Stimulated activated memory B cell treated with anti-CD40 and anti-IgM and Interleukin-4, amounts not matched to agents 10 μg/mL and 1 μg/mL and 100 μg/mL, for 72 hours (primary cell): Measurements from ENCODE around the gene FHIT.

ENCODE experiments used
- ATAC-seq: fragments of 150-1000 bp; cut with Tn5 transposase; 2 replicates; pipeline ENCODE4 v1.10.0; 2021
- H3K27ac Mint-ChIP-seq: one replicate; pipeline ENCODE4 v1.8.0; 2022; ENCODE audit warnings: mild to moderate bottlenecking, mixed read lengths
- H3K27me3 Mint-ChIP-seq: one replicate; pipeline ENCODE4 v1.8.0; 2022; ENCODE audit warnings: mixed read lengths
- H3K36me3 Mint-ChIP-seq: one replicate; pipeline ENCODE4 v1.8.0; 2022; ENCODE audit warnings: mixed read lengths
- H3K4me1 Mint-ChIP-seq: one replicate; pipeline ENCODE4 v1.8.0; 2022; ENCODE audit warnings: mixed read lengths
- H3K4me3 Mint-ChIP-seq: one replicate; pipeline ENCODE4 v1.8.0; 2022; ENCODE audit warnings: mild to moderate bottlenecking, moderate library complexity, mixed read lengths
- H3K9me3 Mint-ChIP-seq: one replicate; pipeline ENCODE4 v1.8.0; 2022; ENCODE audit warnings: mixed read lengths

FHIT gene

GRCh38 chr3:60065227-60065868 lies 1185.9 kb downstream of the FHIT start:
- H3K36me3 Mint-ChIP-seq: no peaks in the 10 kb centered on the region
- no peak overlapping the region for H3K27ac Mint-ChIP-seq
- no peak for ATAC-seq
- no peaks in the 10 kb centered on the region for H3K27me3 Mint-ChIP-seq
- no peak overlapping the region for H3K4me3 Mint-ChIP-seq
- no peaks in the 10 kb centered on the region for H3K4me1 Mint-ChIP-seq
- H3K9me3 Mint-ChIP-seq: no peaks in the 10 kb centered on the region

- Mint-ChIP-seq H3K4me3 (no peak overlapping the region), H3K4me1 (no peaks in the 10 kb centered on the region), H3K36me3 (no peaks in the 10 kb centered on the region), H3K9me3 (no peaks in the 10 kb centered on the region), H3K27ac (no peak overlapping the region), H3K27me3 (no peaks in the 10 kb centered on the region)
- ATAC-seq: no peak
Observed at GRCh38 chr3:60064210-60065178, 1186.8 kb downstream of the FHIT start.

- no peak overlapping the region for H3K27ac Mint-ChIP-seq
- peaks cover 3% of the 10 kb centered on the region for H3K9me3 Mint-ChIP-seq
- no peaks in the 10 kb centered on the region for H3K27me3 Mint-ChIP-seq
- H3K4me3 Mint-ChIP-seq: no peak overlapping the region
- no peak for ATAC-seq
- H3K36me3 Mint-ChIP-seq: no peaks in the 10 kb centered on the region
- H3K4me1 Mint-ChIP-seq: no peaks in the 10 kb centered on the region
Observed at GRCh38 chr3:60056404-60056803, 1194.8 kb downstream of the FHIT start.

GRCh38 chr3:60055765-60056164 lies 1195.5 kb downstream of the FHIT start:
- peaks cover 3% of the 10 kb centered on the region for H3K9me3 Mint-ChIP-seq
- no peak overlapping the region for H3K4me3 Mint-ChIP-seq
- H3K36me3 Mint-ChIP-seq: no peaks in the 10 kb centered on the region
- ATAC-seq: no peak
- no peak overlapping the region for H3K27ac Mint-ChIP-seq
- H3K4me1 Mint-ChIP-seq: no peaks in the 10 kb centered on the region
- H3K27me3 Mint-ChIP-seq: no peaks in the 10 kb centered on the region

GRCh38 chr3:60053526-60054265 lies 1197.6 kb downstream of the FHIT start:
- Mint-ChIP-seq H3K9me3 (peaks cover 3% of the 10 kb centered on the region), H3K4me1 (no peaks in the 10 kb centered on the region), H3K27me3 (no peaks in the 10 kb centered on the region), H3K4me3 (no peak overlapping the region), H3K36me3 (no peaks in the 10 kb centered on the region), H3K27ac (no peak overlapping the region)
- no peak for ATAC-seq

- Mint-ChIP-seq H3K27ac (no peak overlapping the region), H3K4me1 (no peaks in the 10 kb centered on the region), H3K9me3 (peaks cover 8% of the 10 kb centered on the region), H3K4me3 (no peak overlapping the region), H3K36me3 (peaks cover 9% of the 10 kb centered on the region), H3K27me3 (no peaks in the 10 kb centered on the region)
- ATAC-seq: no peak
Observed at GRCh38 chr3:60048447-60048848, 1202.8 kb downstream of the FHIT start.

- no peaks in the 10 kb centered on the region for H3K4me1 Mint-ChIP-seq
- H3K4me3 Mint-ChIP-seq: no peak overlapping the region
- no peaks in the 10 kb centered on the region for H3K27me3 Mint-ChIP-seq
- H3K27ac Mint-ChIP-seq: no peak overlapping the region
- H3K9me3 Mint-ChIP-seq: peaks cover 8% of the 10 kb centered on the region
- peaks cover 9% of the 10 kb centered on the region for H3K36me3 Mint-ChIP-seq
- ATAC-seq: no peak
Observed at GRCh38 chr3:60047426-60048200, 1203.6 kb downstream of the FHIT start.

GRCh38 chr3:60046210-60046609 lies 1205.0 kb downstream of the FHIT start:
- Mint-ChIP-seq H3K4me3 (no peak overlapping the region), H3K27ac (no peak overlapping the region), H3K4me1 (no peaks in the 10 kb centered on the region), H3K27me3 (no peaks in the 10 kb centered on the region), H3K9me3 (peaks cover 8% of the 10 kb centered on the region), H3K36me3 (peaks cover 9% of the 10 kb centered on the region)
- no peak for ATAC-seq

- H3K4me1 Mint-ChIP-seq: no peaks in the 10 kb centered on the region
- ATAC-seq: no peak
- H3K27ac Mint-ChIP-seq: no peak overlapping the region
- H3K36me3 Mint-ChIP-seq: peaks cover 9% of the 10 kb centered on the region
- H3K27me3 Mint-ChIP-seq: no peaks in the 10 kb centered on the region
- peaks cover 8% of the 10 kb centered on the region for H3K9me3 Mint-ChIP-seq
- H3K4me3 Mint-ChIP-seq: no peak overlapping the region
Observed at GRCh38 chr3:60045686-60046085, 1205.6 kb downstream of the FHIT start.

GRCh38 chr3:60036803-60037202 lies 1214.4 kb downstream of the FHIT start:
- no peak for ATAC-seq
- Mint-ChIP-seq H3K4me3 (no peak overlapping the region), H3K27me3 (no peaks in the 10 kb centered on the region), H3K9me3 (no peaks in the 10 kb centered on the region), H3K36me3 (no peaks in the 10 kb centered on the region), H3K27ac (no peak overlapping the region), H3K4me1 (no peaks in the 10 kb centered on the region)

GRCh38 chr3:60033901-60034453 lies 1217.3 kb downstream of the FHIT start:
- H3K27me3 Mint-ChIP-seq: no peaks in the 10 kb centered on the region
- H3K4me3 Mint-ChIP-seq: no peak overlapping the region
- H3K27ac Mint-ChIP-seq: no peak overlapping the region
- H3K36me3 Mint-ChIP-seq: no peaks in the 10 kb centered on the region
- no peak for ATAC-seq
- no peaks in the 10 kb centered on the region for H3K4me1 Mint-ChIP-seq
- H3K9me3 Mint-ChIP-seq: no peaks in the 10 kb centered on the region

GRCh38 chr3:60030982-60031381 lies 1220.3 kb downstream of the FHIT start:
- ATAC-seq: no peak
- no peaks in the 10 kb centered on the region for H3K36me3 Mint-ChIP-seq
- no peak overlapping the region for H3K27ac Mint-ChIP-seq
- H3K9me3 Mint-ChIP-seq: no peaks in the 10 kb centered on the region
- H3K4me3 Mint-ChIP-seq: no peak overlapping the region
- H3K27me3 Mint-ChIP-seq: no peaks in the 10 kb centered on the region
- no peaks in the 10 kb centered on the region for H3K4me1 Mint-ChIP-seq

- ATAC-seq: no peak
- no peaks in the 10 kb centered on the region for H3K36me3 Mint-ChIP-seq
- H3K27ac Mint-ChIP-seq: no peak overlapping the region
- H3K4me1 Mint-ChIP-seq: no peaks in the 10 kb centered on the region
- H3K27me3 Mint-ChIP-seq: no peaks in the 10 kb centered on the region
- no peak overlapping the region for H3K4me3 Mint-ChIP-seq
- no peaks in the 10 kb centered on the region for H3K9me3 Mint-ChIP-seq
Observed at GRCh38 chr3:60028233-60028632, 1223.0 kb downstream of the FHIT start.

- Mint-ChIP-seq H3K27ac (no peak overlapping the region), H3K9me3 (no peaks in the 10 kb centered on the region), H3K36me3 (no peaks in the 10 kb centered on the region), H3K4me3 (no peak overlapping the region), H3K27me3 (no peaks in the 10 kb centered on the region), H3K4me1 (no peaks in the 10 kb centered on the region)
- ATAC-seq: no peak
Observed at GRCh38 chr3:60027335-60027734, 1223.9 kb downstream of the FHIT start.
